Upper lobe of left lung (tissue), 6 donors: ENCODE data around the gene TTC28. TPM values are rescaled to one million over a fixed set of nuclear protein-coding genes. Genes with fewer than 3 reads are reported as not detected.
"Not testable (repeated sequence)": the region's sequence is repeated elsewhere in the genome, so short reads cannot be mapped to it uniquely, and the experiment has no call there.

Source experiments
- ATAC-seq, 2 donors: fragments of 200-7000 bp; cut with Tn5 transposase; one replicate each; pipeline ENCODE4 v1.9.1; 2022; ENCODE audit warnings: mild to moderate bottlenecking in 2 of 2, moderate library complexity in 2 of 2; ENCODE audit not compliant: low FRiP score in 2 of 2
- DNase-seq, 2 donors: peaks; one replicate each; pipeline ENCODE4 v3.0.0-alpha.2; 2019 to 2020
- H3K27ac ChIP-seq, 4 donors: fragments of 200-600 bp; sonication (generic); one replicate each; pipeline ENCODE4 v1.5.1; 2016 to 2019
- H3K27me3 ChIP-seq, 4 donors: fragments of 200-600 bp; sonication (generic); one replicate each; pipeline ENCODE4 v1.5.1; 2017 to 2019
- H3K36me3 ChIP-seq, 4 donors: fragments of 200-600 bp; sonication (generic); one replicate each; pipeline ENCODE4 v1.5.1; 2016 to 2019
- H3K4me1 ChIP-seq, 4 donors: fragments of 200-600 bp; sonication (generic); one replicate each; pipeline ENCODE4 v1.5.1; 2018 to 2019
- H3K4me3 ChIP-seq, 4 donors: fragments of 200-600 bp; sonication (generic); one replicate each; pipeline ENCODE4 v1.5.1; 2017 to 2019; ENCODE audit warnings: mild to moderate bottlenecking in 2 of 4, moderate library complexity in 1 of 4
- H3K9me3 ChIP-seq, 4 donors: fragments of 200-600 bp; sonication (generic); one replicate each; pipeline ENCODE4 v1.5.1; 2018 to 2019
- EP300 ChIP-seq, 4 donors: sonication (generic); formaldehyde crosslinking; IDR thresholded peaks; one replicate each; pipeline ENCODE4 v1.5.1; 2017; ENCODE audit warnings: antibody characterized with exemption in 4 of 4, control low read depth in 2 of 4
- POLR2A ChIP-seq, 4 donors: fragments of 450-650 bp; IDR thresholded peaks; one replicate each; pipeline ENCODE4 v1.5.1; 2016 to 2017; ENCODE audit warnings: antibody characterized with exemption in 4 of 4, mild to moderate bottlenecking in 2 of 4
- POLR2AphosphoS5 ChIP-seq, 2 donors: sonication (generic); formaldehyde crosslinking; IDR thresholded peaks; one replicate each; pipeline ENCODE4 v1.5.1; 2017; ENCODE audit warnings: antibody characterized with exemption in 2 of 2
- WGBS, 2 donors: methylation state at CpG; one replicate each; pipeline ENCODE4 v1.1.5; 2017 to 2018; 5-methylcytosine and 5-hydroxymethylcytosine counted together
- total RNA-seq, 6 donors: library from RNA; depleted of rRNA in 4 of 6; stranded (reverse); fragments of >200 nt in 4 of 6; gene quantifications; one replicate each; pipeline versions ENCODE4 v1.1.0 to v1.2.1, GENCODE V29; 2016 to 2021
- TF ChIP-seq, protein P1 (sequence below), 6 experiments: fragments of 450-650 bp in 4 of 6; fragments of 200-600 bp in 2 of 6; sonication (generic) in 2 of 6; IDR thresholded peaks; one replicate each; pipeline ENCODE4 v1.5.1; 2016 to 2019; ENCODE audit warnings: antibody characterized with exemption in 6 of 6
- donor health status: DM: no; HTN: no; CAD: no; lungs with moderate emphysema.
- donor health status: DM: no; HTN: yes; CAD: no; lungs with severe emphysema.

TTC28 gene
- total RNA-seq, 6 donors from 2014 or later: 30.1 to 69.4 (median 41.4) TPM

DNA sequence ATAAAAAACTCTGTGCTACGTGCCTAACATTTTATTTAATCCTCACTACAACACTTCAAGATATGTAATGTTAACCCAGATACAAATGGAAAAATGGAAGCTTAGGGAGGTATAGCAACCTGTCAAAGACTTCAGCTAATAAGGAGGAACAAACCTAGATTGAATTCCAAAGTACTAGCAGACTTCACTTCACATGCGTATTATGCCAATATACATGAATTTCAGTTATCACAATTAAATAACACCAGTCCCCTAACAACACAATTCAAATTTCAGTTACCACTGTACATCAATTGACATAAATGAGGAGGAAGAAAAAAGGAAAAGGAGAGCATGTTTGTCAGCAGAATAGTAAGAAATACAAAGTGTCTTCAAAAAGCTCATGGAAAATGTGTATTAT lies 60.4 kb downstream of the TTC28 start:
- no peak overlapping the region for H3K27ac ChIP-seq
- DNase-seq (no peak), ATAC-seq (no peak)
- TF ChIP-seq POLR2A (IDR thresholded peaks at IDR 0.05): no peak
- no peak for TF ChIP-seq EP300 (IDR thresholded peaks at IDR 0.05)
- no peak for TF ChIP-seq POLR2AphosphoS5 (IDR thresholded peaks at IDR 0.05)
- TF ChIP-seq, protein P1, sequence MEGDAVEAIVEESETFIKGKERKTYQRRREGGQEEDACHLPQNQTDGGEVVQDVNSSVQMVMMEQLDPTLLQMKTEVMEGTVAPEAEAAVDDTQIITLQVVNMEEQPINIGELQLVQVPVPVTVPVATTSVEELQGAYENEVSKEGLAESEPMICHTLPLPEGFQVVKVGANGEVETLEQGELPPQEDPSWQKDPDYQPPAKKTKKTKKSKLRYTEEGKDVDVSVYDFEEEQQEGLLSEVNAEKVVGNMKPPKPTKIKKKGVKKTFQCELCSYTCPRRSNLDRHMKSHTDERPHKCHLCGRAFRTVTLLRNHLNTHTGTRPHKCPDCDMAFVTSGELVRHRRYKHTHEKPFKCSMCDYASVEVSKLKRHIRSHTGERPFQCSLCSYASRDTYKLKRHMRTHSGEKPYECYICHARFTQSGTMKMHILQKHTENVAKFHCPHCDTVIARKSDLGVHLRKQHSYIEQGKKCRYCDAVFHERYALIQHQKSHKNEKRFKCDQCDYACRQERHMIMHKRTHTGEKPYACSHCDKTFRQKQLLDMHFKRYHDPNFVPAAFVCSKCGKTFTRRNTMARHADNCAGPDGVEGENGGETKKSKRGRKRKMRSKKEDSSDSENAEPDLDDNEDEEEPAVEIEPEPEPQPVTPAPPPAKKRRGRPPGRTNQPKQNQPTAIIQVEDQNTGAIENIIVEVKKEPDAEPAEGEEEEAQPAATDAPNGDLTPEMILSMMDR (IDR thresholded peaks at IDR 0.05): no peak
- no peaks in the 10 kb centered on the region for H3K4me1 ChIP-seq
- no peaks in the 10 kb centered on the region for H3K27me3 ChIP-seq
- 93 to 94% methylated on average over 2 of the region's 2 CpGs for WGBS, 2 donors
- H3K9me3 ChIP-seq: no peaks in the 10 kb centered on the region
- H3K36me3 ChIP-seq: no peaks in the 10 kb centered on the region
- no peak overlapping the region for H3K4me3 ChIP-seq

DNA sequence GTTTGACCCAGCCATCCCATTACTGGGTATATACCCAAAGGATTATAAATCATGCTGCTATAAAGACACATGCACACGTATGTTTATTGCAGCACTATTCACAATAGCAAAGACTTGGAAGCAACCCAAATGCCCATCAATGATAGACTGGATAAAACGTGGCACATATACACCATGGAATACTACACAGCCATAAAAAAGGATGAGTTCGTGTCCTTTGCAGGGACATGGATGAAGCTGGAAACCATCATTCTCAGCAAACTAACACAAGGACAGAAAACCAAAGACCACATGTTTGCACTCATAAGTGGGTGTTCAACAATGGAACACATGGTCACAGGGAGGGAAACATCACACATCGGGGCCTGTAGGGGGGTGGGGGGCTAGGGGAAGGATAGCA lies 64.2 kb downstream of the TTC28 start:
- 89 to 94% methylated on average over 4 of the region's 4 CpGs for WGBS, 2 donors

DNA sequence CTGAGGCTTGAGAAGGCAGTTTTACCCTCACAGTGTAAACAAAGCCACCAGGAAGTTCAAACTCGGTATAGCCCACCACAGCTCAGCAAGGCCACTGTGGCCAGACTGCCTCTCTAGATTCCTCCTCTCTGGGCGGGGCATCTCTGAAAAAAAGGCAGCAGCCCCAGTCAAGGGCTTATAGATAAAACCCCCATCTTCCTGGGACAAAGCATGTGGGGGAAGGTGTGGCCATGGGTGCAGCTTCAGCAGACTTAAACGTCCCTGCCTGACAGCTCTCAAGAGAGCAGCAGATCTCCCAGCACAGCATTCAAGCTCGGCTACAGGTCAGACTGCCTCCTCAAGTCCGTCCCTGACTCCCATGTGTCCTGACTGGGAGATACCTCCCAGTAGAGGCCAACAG lies 69.7 kb downstream of the TTC28 start:
- WGBS, 2 donors: 85 to 100% methylated on average over 1 to 5 of the region's 5 CpGs
- TF ChIP-seq, protein P1 (IDR thresholded peaks at IDR 0.05): no peak
- no peak for TF ChIP-seq POLR2A (IDR thresholded peaks at IDR 0.05)
- TF ChIP-seq EP300 (IDR thresholded peaks at IDR 0.05): no peak
- H3K4me1 ChIP-seq: peaks cover 6 to 9% (median 8%) of the 10 kb centered on the region in 4 donors
- H3K27me3 ChIP-seq: no peaks in the 10 kb centered on the region
- H3K9me3 ChIP-seq: no peaks in the 10 kb centered on the region
- ATAC-seq: no peak
- H3K4me3 ChIP-seq: no peak overlapping the region
- DNase-seq: no peak
- no peaks in the 10 kb centered on the region for H3K36me3 ChIP-seq
- no peak overlapping the region for H3K27ac ChIP-seq

More for the DNA sequence above, 64.2 kb downstream of the TTC28 start:
- H3K27ac ChIP-seq, H3K27me3 ChIP-seq, H3K9me3 ChIP-seq, ATAC-seq, H3K36me3 ChIP-seq, DNase-seq, H3K4me3 ChIP-seq, H3K4me1 ChIP-seq: not testable (repeated sequence)

DNA sequence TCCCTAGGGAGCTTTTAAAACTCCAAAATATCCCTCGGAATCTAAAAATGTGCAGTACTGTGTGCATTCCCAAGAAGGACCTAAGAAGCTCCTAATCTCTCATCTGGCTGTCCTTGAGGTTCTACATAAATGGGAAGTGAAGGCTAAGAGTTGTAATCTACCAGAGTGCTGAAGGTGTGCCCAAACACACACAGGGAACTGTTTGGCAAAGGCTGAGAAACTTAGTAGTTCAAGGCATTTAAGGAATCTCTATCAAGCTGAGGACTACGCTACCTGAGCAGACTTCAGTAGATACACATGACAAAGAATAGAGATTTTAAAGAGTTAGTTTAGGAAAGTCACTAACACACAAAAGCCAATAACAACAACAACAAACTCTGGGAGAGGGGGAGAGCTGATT lies 71.1 kb downstream of the TTC28 start:
- Histone ChIP-seq H3K36me3 (no peaks in the 10 kb centered on the region), H3K27ac (peak overlapping the region in 1 of 4 donors; percentile 0), H3K9me3 (no peaks in the 10 kb centered on the region), H3K4me1 (peaks cover 6 to 9% (median 8%) of the 10 kb centered on the region in 4 donors), H3K4me3 (no peak overlapping the region), H3K27me3 (no peaks in the 10 kb centered on the region)
- ATAC-seq (no peak), DNase-seq (no peak)
- 57 to 62% methylated on average over 2 of the region's 2 CpGs for WGBS, 2 donors
- TF ChIP-seq EP300 (IDR thresholded peaks at IDR 0.05) (no peak), POLR2A (IDR thresholded peaks at IDR 0.05) (no peak), POLR2AphosphoS5 (IDR thresholded peaks at IDR 0.05) (no peak)
- TF ChIP-seq, protein P1 (IDR thresholded peaks at IDR 0.05): no peak

DNA sequence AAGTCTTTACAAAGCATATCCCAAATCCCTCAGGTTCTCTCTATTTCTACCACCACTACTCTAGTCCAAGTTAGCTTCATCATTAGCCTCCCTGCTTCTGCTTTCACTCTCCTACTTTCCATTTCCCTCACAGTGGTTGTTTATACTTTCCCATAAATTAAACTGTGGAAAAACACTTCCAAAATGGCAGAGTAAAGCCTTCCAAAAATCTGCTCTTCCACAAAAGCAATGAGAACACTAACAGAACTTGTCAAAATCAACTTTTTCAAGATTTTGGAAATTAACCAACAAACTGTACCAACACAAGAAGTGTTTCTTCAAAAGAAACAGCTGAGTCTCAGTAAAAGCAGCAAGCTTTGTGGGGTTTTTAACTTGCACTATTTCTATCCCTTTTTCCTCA lies 71.8 kb downstream of the TTC28 start:
- H3K27ac ChIP-seq: peak overlapping the region in 2 of 4 donors; percentile 0 to 9
- ATAC-seq (no peak), DNase-seq (no peak)

More for the DNA sequence above, 71.8 kb downstream of the TTC28 start:
- Histone ChIP-seq H3K4me3 (no peak overlapping the region), H3K36me3 (no peaks in the 10 kb centered on the region), H3K4me1 (peaks cover 6 to 9% (median 8%) of the 10 kb centered on the region in 4 donors), H3K27me3 (no peaks in the 10 kb centered on the region), H3K9me3 (no peaks in the 10 kb centered on the region)
- TF ChIP-seq POLR2AphosphoS5 (IDR thresholded peaks at IDR 0.05) (no peak), POLR2A (IDR thresholded peaks at IDR 0.05) (no peak), EP300 (IDR thresholded peaks at IDR 0.05) (no peak)
- TF ChIP-seq, protein P1 (IDR thresholded peaks at IDR 0.05): no peak
